Jurkat, Clone E6-1 (cell line): ENCODE data around the gene PRKAB1. TPM values are rescaled to one million over a fixed set of nuclear protein-coding genes. Genes with fewer than 3 reads are reported as not detected.
"Not testable (repeated sequence)": the region's sequence is repeated elsewhere in the genome, so short reads cannot be mapped to it uniquely, and the experiment has no call there.

ENCODE experiments used
- DNase-seq: peaks from one replicate; pipeline ENCODE4 v3.0.0-alpha.2; 2011; ENCODE audit warnings: low read depth, low spot score
- H3K4me3 ChIP-seq: 2 replicates; pipeline ENCODE4 v1.5.1; 2011; ENCODE audit warnings: mild to moderate bottlenecking, low read length, control low read depth, moderate library complexity
- polyA plus RNA-seq: library from polyadenylated mRNA; unstranded; fragments of >200 nt; gene quantifications from one replicate; pipeline ENCODE4 v1.2.1, GENCODE V29; 2012; ENCODE audit warnings: missing spikeins; ENCODE audit not compliant: insufficient read length, insufficient read depth

Gene PRKAB1, protein sequence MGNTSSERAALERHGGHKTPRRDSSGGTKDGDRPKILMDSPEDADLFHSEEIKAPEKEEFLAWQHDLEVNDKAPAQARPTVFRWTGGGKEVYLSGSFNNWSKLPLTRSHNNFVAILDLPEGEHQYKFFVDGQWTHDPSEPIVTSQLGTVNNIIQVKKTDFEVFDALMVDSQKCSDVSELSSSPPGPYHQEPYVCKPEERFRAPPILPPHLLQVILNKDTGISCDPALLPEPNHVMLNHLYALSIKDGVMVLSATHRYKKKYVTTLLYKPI
- polyA plus RNA-seq: 47.5 TPM

- DNase-seq: peak; percentile 98
- H3K4me3 ChIP-seq: peak within 1 kb of the TSS; percentile 99
Observed at GRCh38 chr12:119667577-119668323, at the start of gene PRKAB1. Gene PRKAB1, plus strand, starts transcription at chr12:119668133. Its CDS starts 112 bp downstream, at chr12:119668245.

GRCh38 chr12:119618328-119618896 is 49.5 kb upstream of the PRKAB1 start:
- DNase-seq, H3K4me3 ChIP-seq: not testable (repeated sequence)

DNA sequence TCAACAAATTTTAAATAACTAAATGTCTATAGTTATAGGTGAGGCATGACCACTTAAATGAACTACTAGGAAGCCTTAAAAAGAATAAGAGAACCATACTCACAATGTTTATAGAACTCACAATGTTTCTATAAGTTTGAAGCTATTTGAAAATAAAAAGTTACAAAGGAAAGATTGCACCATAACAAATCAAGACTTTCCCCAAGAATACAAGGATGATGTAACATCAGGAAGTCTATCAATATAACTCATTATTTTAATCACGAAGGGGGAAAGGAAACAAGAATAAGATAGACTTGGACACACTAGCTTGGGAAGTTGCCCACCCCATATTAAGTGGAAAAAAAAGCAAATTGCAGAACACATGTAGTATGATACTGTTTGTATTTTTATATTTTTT is 47.4 kb upstream of the PRKAB1 start:
- no peak for DNase-seq

GRCh38 chr12:119621878-119622277 is 46.1 kb upstream of the PRKAB1 start:
- no peak for DNase-seq
- H3K4me3 ChIP-seq: no peak overlapping the region

More for the DNA sequence above, 47.4 kb upstream of the PRKAB1 start:
- H3K4me3 ChIP-seq: no peak overlapping the region

DNA sequence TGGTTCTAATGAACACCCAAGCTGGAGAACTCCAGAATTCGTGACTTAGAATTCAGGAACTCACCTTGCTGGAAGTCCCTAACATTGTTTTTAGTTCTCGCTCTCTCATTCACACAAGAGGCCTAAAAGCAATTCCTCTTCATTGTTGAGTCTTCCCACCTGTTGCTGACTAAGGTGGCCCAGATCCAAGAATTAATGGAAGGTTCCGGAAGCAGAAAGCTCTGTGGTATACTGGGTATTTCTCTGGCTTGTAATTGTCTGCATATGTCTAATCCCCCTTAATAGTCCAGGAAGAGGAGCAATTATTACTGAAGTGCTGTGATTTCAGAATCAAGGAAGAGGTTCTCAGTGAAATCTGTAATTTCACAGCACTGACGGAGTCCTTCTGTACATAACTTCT is 43.0 kb upstream of the PRKAB1 start:
- no peak overlapping the region for H3K4me3 ChIP-seq
- no peak for DNase-seq

- DNase-seq: no peak
Observed at GRCh38 chr12:119627019-119627643, 40.8 kb upstream of the PRKAB1 start.

DNA sequence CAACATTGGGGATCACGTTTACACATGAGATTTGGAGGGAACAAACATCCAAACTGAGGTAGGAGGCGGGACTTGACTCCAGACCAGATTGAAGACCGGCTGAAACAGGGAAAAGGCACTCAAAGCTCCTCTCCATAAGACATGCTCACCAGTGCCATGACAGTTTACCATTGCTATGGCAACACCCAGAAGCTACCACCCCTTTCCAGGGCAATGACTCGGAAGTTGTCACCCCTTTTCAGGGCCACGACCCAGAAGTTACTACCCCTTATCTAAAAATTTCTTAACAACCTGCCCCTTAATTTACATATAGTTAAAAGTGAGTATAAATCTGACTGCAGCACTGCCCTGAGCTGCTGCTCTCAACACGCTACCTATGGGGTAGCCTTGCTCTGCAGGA is 40.2 kb upstream of the PRKAB1 start:
- DNase-seq: no peak

More at GRCh38 chr12:119627019-119627643, 40.8 kb upstream of the PRKAB1 start:
- H3K4me3 ChIP-seq: no peak overlapping the region

DNA sequence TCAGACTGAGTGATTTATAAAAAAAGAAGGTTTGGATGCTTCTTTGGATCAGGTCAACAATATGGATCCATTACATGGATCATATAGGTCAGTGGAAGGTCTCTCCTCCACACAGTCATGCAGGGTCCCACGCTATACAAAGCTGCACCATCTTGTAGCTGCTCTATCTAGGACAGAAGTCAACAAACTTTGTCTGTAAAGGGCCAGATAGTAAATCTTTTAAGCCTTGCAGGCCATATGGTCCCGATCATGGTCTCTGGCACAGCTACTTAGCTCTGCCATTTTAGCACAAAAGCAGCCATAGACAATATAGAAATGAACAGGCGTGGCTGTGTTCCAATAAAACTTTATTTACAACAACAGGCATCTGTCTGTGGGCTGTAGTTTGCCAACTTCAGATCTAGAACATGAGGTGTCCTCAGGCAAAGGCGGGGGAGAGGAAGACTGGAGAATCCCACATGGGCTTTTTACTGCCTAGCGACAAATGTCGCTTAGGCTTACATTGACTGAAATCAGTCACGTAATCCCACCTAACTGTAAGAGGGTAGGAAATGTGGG is 37.6 kb upstream of the PRKAB1 start:
- DNase-seq: no peak
- H3K4me3 ChIP-seq: no peak overlapping the region

More for the DNA sequence above, 40.2 kb upstream of the PRKAB1 start:
- no peak overlapping the region for H3K4me3 ChIP-seq

DNA sequence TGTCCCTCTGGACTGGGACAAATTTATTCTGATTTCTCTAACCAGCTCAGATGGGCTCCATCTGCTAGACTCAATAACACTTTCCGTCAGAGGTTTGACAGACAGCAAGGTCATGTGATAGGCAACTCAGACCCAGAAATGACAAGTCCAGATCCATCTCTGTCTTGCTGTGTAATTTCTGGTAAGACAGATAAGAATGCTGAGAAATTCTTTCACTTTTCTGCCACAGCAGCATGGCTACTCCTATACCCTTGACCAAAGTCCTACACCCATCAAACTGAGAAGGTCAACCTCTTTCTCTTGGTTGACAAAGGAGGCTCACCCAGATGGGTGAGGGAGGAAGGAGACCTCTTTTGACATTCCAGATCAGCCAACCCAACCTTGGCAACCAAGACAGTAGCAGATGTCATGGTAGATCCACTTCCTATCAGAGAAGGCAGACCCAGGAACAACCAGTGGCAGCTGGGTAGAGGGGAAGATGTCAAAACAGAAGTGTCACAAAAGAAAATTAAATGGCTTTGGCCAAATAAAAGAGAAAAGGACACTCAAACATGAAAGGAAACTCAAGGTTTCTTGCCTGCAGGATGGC is 36.9 kb upstream of the PRKAB1 start:
- no peak overlapping the region for H3K4me3 ChIP-seq
- DNase-seq: no peak

- H3K4me3 ChIP-seq: no peak overlapping the region
- no peak for DNase-seq
Observed at GRCh38 chr12:119631930-119632678, 35.8 kb upstream of the PRKAB1 start.

- no peak for DNase-seq
- no peak overlapping the region for H3K4me3 ChIP-seq
Observed at GRCh38 chr12:119634743-119635142, 33.2 kb upstream of the PRKAB1 start.

DNA sequence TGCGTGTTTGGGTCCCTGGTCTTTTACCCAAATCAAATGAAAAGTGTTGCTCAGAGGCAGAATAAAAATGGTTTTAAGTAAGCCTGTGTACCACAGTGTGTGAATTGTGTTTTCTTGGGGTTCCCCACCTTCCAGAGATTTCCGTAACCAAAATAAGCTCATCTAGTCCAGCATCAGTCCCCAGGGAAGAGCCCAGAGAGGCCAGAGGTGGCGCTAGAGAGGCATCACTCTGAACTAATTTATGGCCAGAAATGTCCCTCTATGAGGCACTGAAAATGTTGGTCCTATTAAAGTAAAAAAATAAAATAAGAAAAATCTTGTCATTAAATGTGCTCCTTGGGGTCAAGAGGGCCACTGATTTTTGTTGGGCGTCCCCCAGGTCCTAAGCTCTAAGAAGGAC is 24.9 kb upstream of the PRKAB1 start:
- DNase-seq: no peak
- no peak overlapping the region for H3K4me3 ChIP-seq

DNA sequence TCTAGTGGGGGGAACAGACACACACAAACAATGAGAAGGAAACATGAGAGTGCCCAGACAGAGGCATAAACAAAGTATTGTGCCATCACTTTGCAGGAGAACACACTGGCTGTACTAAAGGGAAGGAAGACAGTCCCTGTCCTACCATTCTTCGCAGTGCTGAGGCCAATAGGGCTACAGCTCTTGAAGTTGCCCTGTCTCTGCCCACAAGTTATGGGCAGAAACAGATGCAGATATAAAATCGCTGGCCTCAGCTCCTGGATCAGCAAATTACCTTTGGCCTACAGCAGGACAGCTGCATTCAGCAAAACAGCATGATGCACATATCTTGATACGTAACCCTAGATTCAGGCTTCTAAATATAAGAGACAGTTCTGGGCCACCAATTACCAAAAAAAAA is 23.0 kb upstream of the PRKAB1 start:
- no peak overlapping the region for H3K4me3 ChIP-seq
- no peak for DNase-seq

DNA sequence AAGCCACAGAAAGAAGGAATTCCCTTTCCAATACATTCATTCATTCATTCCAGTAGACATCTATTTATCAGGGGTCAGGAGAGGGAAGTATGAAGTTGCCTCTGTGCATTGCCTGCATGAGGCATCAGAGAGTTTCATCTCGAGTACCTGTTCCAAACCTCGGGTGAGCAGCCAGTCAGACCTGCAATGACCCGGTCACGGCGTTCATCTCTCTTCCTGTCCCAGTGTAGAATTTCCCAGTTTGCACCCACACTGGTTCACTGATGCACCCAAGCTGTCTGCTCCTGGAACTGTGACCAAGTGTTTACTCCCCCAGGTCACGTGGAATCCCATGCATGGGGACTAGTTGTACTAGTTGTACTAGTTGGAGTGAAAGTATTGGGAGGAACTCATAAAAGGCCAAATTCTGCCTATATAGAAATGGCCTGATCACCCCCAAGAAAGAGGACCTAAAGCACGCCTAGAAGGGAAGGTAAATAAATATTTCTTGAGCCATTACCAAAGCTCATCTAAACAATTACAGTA is 22.3 kb upstream of the PRKAB1 start:
- no peak for DNase-seq
- H3K4me3 ChIP-seq: no peak overlapping the region

DNA sequence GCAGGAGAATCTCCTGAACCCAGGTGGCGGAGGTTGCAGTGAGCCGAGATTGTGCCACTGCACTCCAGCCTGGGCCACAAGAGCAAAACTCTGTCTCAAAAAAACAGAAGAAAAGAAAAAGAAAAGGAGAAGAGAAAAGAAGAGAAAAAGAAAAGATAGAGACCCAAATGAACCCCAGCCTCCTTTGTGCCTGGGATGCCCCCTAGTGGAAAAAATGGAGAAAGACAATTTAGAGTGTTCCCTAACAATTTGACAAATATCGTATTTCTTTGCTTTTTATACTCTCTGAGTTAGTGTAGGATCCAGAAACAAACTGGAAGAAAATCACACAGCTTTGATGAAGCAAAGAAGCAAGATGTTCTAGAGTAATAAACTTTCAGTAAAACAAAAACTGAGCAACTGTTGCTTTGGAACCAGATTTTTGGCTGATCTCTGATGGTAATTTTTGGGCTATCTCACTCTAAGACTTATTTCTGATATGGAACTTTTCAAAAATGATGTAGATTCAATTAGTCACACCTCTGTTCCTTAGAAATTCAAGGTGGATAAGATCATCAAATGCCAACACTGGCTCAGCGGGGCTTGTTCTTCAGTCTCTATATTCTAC is 18.6 kb upstream of the PRKAB1 start:
- DNase-seq: no peak
- H3K4me3 ChIP-seq: no peak overlapping the region

GRCh38 chr12:119652665-119653064 is 15.3 kb upstream of the PRKAB1 start:
- no peak for DNase-seq
- H3K4me3 ChIP-seq: no peak overlapping the region

DNA sequence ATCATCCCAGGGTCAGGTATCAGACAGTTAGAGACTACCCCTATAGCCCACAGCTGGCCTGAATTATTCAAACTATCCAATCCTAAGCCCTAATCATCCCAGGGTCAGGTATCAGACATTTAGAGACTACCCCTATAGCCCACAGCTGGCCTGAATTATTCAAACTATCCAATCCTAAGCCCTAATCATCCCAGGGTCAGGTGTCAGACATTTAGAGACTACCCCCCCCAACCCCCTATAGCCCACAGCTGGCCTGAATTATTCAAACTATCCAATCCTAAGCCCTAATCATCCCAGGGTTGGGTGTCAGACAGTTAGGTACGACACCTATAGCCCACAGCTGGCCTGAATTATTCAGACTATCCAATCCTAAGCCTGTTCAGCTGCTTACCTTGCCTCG is 10.9 kb upstream of the PRKAB1 start:
- H3K4me3 ChIP-seq, DNase-seq: not testable (repeated sequence)

DNA sequence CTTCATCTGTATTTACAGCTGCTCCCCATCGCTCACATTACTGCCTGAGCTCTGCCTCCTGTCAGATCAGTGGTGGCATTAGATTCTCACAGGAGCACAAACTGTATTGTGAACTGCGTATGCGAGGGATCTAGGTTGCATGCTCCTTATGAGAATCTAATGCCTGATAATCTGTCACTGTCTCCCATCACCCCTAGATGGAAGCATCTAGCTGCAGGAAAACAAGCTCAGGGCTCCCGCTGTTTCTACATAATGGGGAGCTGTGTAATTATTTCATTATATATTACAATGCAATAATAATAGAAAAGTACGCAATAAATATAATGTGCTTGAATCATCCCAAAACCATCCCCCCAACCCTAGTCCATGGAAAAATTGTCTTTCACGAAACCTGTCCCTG is 9.8 kb upstream of the PRKAB1 start:
- DNase-seq, H3K4me3 ChIP-seq: not testable (repeated sequence)
